HCT116 (cell line): ENCODE measurements around the gene ADAM30. TPM values are rescaled to one million over a fixed set of nuclear protein-coding genes. Genes with fewer than 3 reads are reported as not detected.
"Not testable (repeated sequence)": the region's sequence is repeated elsewhere in the genome, so short reads cannot be mapped to it uniquely, and the experiment has no call there.

Experiments used
- ATAC-seq: fragments of 200-7000 bp; cut with Tn5 transposase; 2 replicates; pipeline ENCODE4 v1.9.1; 2020; ENCODE audit warnings: mild to moderate bottlenecking, moderate library complexity
- BruUV-seq: library from RNA; stranded (reverse); fragments of 400-500 nt; replicated peaks from 2 replicates; lab custom pipeline; 2021; lab: Mats Ljungman, UMichigan
- CTCF ChIA-PET: fragments of 300-600 bp; sonication (Branson Sonifier 250); formaldehyde crosslinking; loops from one replicate; lab custom pipeline; 2021; ENCODE audit warnings: antibody characterized with exemption; lab: Charles Lee
- POLR2A ChIA-PET: fragments of 300-600, 350-600 bp; sonication (Branson Sonifier 250); formaldehyde crosslinking; loops from one replicate; lab custom pipeline; 2021; ENCODE audit warnings: antibody characterized with exemption; lab: Charles Lee
- RAD21 ChIA-PET, 2 experiments: fragments of 300-600 bp; sonication (Branson Sonifier 250); formaldehyde crosslinking; loops; one replicate each; lab custom pipeline; 2023; ENCODE audit warnings: low total read pairs in 2 of 2; ENCODE audit not compliant: uncharacterized antibody in 2 of 2, unreplicated experiment in 2 of 2, low non-redundant PET in 1 of 2; lab: Charles Lee
- DNase-seq: peaks from one replicate; pipeline ENCODE4 v3.0.0-alpha.2; 2010; ENCODE audit warnings: low read depth, low spot score
- H2AFZ ChIP-seq: fragments of 200-600 bp; shearing (Covaris generic), sonication (generic); 2 replicates; pipeline ENCODE4 v1.6.1; 2017; ENCODE audit warnings: low read depth, mixed run types, mixed read lengths, antibody characterized with exemption, low read length; ENCODE audit not compliant: poor library complexity, severe bottlenecking
- H3K27ac ChIP-seq: 2 replicates; pipeline ENCODE4 v1.5.1; 2012; ENCODE audit warnings: low read depth, low read length
- H3K27me3 ChIP-seq: fragments of 200-600 bp; sonication (generic); 2 replicates; pipeline ENCODE4 v1.6.1; 2016; ENCODE audit warnings: mixed run types, low read length, mixed read lengths; ENCODE audit not compliant: insufficient read depth
- H3K36me3 ChIP-seq, 2 experiments: fragments of 200-500 bp in 1 of 2; fragments of 200-600 bp in 1 of 2; sonication (Bioruptor generic) in 1 of 2; sonication (generic) in 1 of 2; 2 replicates each; pipeline versions ENCODE4 v1.5.1 to v1.6.1; 2014 to 2016; ENCODE audit warnings: low read length in 2 of 2, inconsistent platforms in 1 of 2, mixed read lengths in 1 of 2, mixed run types in 1 of 2; ENCODE audit not compliant: insufficient read depth in 2 of 2, control insufficient read depth in 1 of 2
- H3K4me1 ChIP-seq, 2 experiments: fragments of 200-600 bp in 1 of 2; sonication (generic) in 1 of 2; 2 replicates each; pipeline versions ENCODE4 v1.5.1 to v1.6.1; 2012 to 2017; ENCODE audit warnings: low read length in 2 of 2, inconsistent platforms in 1 of 2, mild to moderate bottlenecking in 1 of 2, mixed read lengths in 1 of 2, mixed run types in 1 of 2, moderate library complexity in 1 of 2; ENCODE audit not compliant: insufficient read depth in 2 of 2, control insufficient read depth in 1 of 2
- H3K4me2 ChIP-seq: fragments of 200-600 bp; sonication (generic); 2 replicates; pipeline ENCODE4 v1.6.1; 2017; ENCODE audit warnings: mixed run types, low read length, mixed read lengths
- H3K4me3 ChIP-seq, 2 experiments: fragments of 200-600 bp in 1 of 2; sonication (generic) in 1 of 2; replicated peaks in 1 of 2; 2 replicates each; pipeline ENCODE4 v1.5.1; 2011 to 2016; ENCODE audit warnings: low read length in 2 of 2, control low read depth in 1 of 2, low read depth in 1 of 2, mild to moderate bottlenecking in 1 of 2, mixed read lengths in 1 of 2, mixed run types in 1 of 2
- H3K79me2 ChIP-seq: fragments of 200-600 bp; sonication (generic); 2 replicates; pipeline ENCODE4 v1.6.1; 2017; ENCODE audit warnings: mild to moderate bottlenecking, mixed run types, low read length, moderate library complexity, mixed read lengths; ENCODE audit not compliant: insufficient read depth
- H3K9ac ChIP-seq: fragments of 200-600 bp; sonication (generic); 2 replicates; pipeline ENCODE4 v1.6.1; 2016; ENCODE audit warnings: low read length, mixed read lengths
- H3K9me2 ChIP-seq: fragments of 200-600 bp; sonication (generic), shearing (Covaris generic); 2 replicates; pipeline ENCODE4 v1.6.1; 2017; ENCODE audit warnings: mixed run types, mild to moderate bottlenecking, moderate library complexity; ENCODE audit not compliant: insufficient read depth
- H3K9me3 ChIP-seq, 2 experiments: fragments of 200-500 bp in 1 of 2; fragments of 200-600 bp in 1 of 2; sonication (Bioruptor generic) in 1 of 2; sonication (generic) in 1 of 2; 2 replicates each; pipeline ENCODE4 v1.6.1; 2014 to 2017; ENCODE audit warnings: low read length in 2 of 2, mixed read lengths in 2 of 2, inconsistent platforms in 1 of 2, low read depth in 1 of 2, mild to moderate bottlenecking in 1 of 2, mixed run types in 1 of 2, moderate library complexity in 1 of 2; ENCODE audit not compliant: control insufficient read depth in 1 of 2, insufficient read depth in 1 of 2
- H4K20me1 ChIP-seq: fragments of 200-600 bp; sonication (generic), shearing (Covaris generic); 2 replicates; pipeline ENCODE4 v1.6.1; 2017; ENCODE audit warnings: mixed run types, mild to moderate bottlenecking, moderate library complexity; ENCODE audit not compliant: insufficient read depth
- CTCF ChIP-seq, 3 experiments: fragments of 200-600 bp in 1 of 3; sonication (generic) in 1 of 3; IDR thresholded peaks in 2 of 3; conservative IDR thresholded peaks in 1 of 3; 2 replicates each; pipeline ENCODE4 v1.5.1; 2012 to 2017; ENCODE audit warnings: low read depth in 2 of 3, low read length in 2 of 3, antibody characterized with exemption in 1 of 3, borderline replicate concordance in 1 of 3, control low read depth in 1 of 3, mild to moderate bottlenecking in 1 of 3, mixed read lengths in 1 of 3, mixed run types in 1 of 3, moderate library complexity in 1 of 3; ENCODE audit not compliant: insufficient read depth in 1 of 3
- intact Hi-C: fragments of 100-400 bp; cut with micrococcal nuclease; formaldehyde crosslinking; loops from 2 replicates; pipeline ENCODE4 v1.10.0; 2022
- total RNA-seq: library from RNA; stranded (reverse); gene quantifications from one replicate; pipeline ENCODE4 v1.2.1, GENCODE V29; 2021; ENCODE audit not compliant: unreplicated experiment

The ADAM30 gene
- total RNA-seq, 1 experiment from 2014 or later, result not detected

DNA sequence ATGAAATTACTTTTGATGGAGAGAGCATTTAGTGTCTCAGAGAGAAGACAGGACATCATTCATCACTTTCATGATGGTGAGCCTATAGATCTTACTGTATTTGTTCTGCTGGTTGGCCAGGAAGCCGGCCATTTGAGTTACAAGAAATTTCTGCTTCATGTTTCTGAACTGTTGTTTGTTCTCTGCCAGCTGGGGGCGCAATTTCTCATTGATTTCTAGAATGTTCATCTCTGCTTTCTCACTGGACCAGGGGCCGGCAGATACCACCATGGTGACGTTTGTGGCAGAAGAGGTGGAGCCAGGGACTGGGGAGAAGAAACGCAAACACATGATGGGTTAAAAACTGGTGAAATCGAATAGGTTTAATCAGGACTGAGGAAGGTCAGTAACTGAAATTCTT, 52.1 kb downstream of the ADAM30 start:
- H3K9ac ChIP-seq, CTCF ChIA-PET, H4K20me1 ChIP-seq, intact Hi-C loops, H3K36me3 ChIP-seq, H3K27ac ChIP-seq, H3K9me3 ChIP-seq, H3K4me2 ChIP-seq, BruUV-seq, H3K27me3 ChIP-seq, ATAC-seq, RAD21 ChIA-PET, H3K79me2 ChIP-seq, H3K9me2 ChIP-seq, H3K4me3 ChIP-seq, H3K4me1 ChIP-seq: not testable (repeated sequence)
- peak; percentile 0 for DNase-seq
- peak overlapping the region; percentile 88 for H2AFZ ChIP-seq
- TF ChIP-seq CTCF (IDR thresholded peaks at IDR 0.05 in 2 of 3, conservative IDR thresholded peaks at IDR 0.05 in 1 of 3; ENCODE audit: borderline replicate concordance in 1 of 3, insufficient read depth in 1 of 3, low read depth in 2 of 3, low read length in 2 of 3), result peak; percentile 11 to 70 (median 52); a peak in 4 of 6 replicates
- POLR2A ChIA-PET, result interaction anchor here (0.6 kb wide), 1 partner anchor 788 kb away, joined by 4 read pairs; no protein-coding TSS in a partner anchor

Other genes with a start within 250 kb of the ADAM30 start
- gene ZNF697, start 248.2 kb downstream of the ADAM30 start, total RNA-seq, result 5.9 TPM
- gene PHGDH, start 184.6 kb downstream of the ADAM30 start, total RNA-seq, result 187 TPM
- gene HMGCS2, start 127.6 kb downstream of the ADAM30 start, total RNA-seq, result 0.20 TPM
- gene REG4, start 85.1 kb downstream of the ADAM30 start, total RNA-seq, result not detected
- gene NOTCH2, start 173.1 kb upstream of the ADAM30 start, total RNA-seq, result 62.9 TPM